22Rv1 (cell line): ENCODE data around the gene ANO10.

ENCODE experiments used
- H3K27ac ChIP-seq: fragments of 450-650 bp; 2 replicates; pipeline ENCODE4 v1.5.1; 2017
- CTCF ChIP-seq: fragments of 450-650 bp; IDR thresholded peaks from 2 replicates; pipeline ENCODE4 v1.5.1; 2017; ENCODE audit warnings: mild to moderate bottlenecking
- ZFX ChIP-seq: fragments of 450-650 bp; IDR thresholded peaks from 2 replicates; pipeline ENCODE4 v1.6.1; 2017; ENCODE audit warnings: antibody characterized with exemption, borderline replicate concordance

ANO10 gene

GRCh38 chr3:43372809-43373559, 248.8 kb downstream of the ANO10 start:
- no peak overlapping the region for H3K27ac ChIP-seq
- TF ChIP-seq ZFX (no peak), CTCF (no peak)

- H3K27ac ChIP-seq: no peak overlapping the region
- TF ChIP-seq CTCF: no peak
- TF ChIP-seq ZFX: no peak
Measured at GRCh38 chr3:43372007-43372740, 249.6 kb downstream of the ANO10 start.

DNA sequence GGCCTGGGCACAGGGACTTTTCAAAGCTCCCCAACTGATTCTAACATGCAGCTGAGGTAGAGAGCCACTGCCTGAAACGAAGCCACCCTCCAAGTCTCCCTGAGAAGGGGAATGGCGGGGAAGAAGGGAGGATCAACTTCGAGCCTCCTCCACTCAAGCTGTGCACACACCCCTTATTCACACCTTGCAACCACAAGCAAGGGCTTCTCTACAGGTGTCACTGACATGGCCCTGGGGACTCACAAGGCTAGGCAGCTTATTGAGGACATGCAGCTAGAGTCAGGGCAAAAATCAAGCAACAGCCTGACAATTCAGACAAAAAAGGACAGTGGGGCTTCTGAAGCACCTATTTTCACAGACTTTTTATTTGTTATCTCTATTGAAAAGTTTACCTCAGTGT, 250.3 kb downstream of the ANO10 start:
- TF ChIP-seq ZFX (no peak), CTCF (no peak)
- H3K27ac ChIP-seq: no peak overlapping the region

DNA sequence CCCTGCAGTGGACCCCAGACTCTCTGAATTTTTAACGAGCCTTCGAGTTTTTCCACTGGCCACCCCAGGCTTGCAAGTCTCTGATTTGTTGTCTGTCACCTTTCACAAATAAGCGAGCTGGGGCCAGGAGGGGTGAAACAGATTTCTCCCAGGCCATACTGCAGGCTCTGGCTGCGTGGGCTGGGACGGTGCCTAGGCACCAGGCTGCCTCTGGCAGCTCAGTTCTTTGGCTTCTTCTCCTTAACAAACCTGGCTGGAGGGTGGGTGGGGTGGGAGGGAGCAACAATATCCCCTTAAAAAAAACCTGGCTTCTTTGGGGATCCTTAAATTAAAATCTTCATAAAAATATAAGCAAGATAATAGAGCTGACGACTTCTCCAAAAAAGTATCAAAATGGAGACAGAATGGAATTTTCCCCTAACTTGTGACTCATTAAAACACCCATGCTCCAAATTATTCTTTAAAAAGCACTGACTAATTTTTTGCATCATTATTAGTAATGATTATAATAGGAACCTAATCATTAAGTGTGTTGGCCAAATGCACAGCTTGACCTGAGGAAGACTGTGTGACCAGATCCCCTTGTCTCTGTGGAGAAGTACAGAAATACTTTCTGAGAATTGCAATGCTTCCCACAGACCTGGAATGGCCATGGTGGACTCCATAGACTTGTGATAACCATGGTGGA, 251.4 kb downstream of the ANO10 start:
- no peak for TF ChIP-seq CTCF
- TF ChIP-seq ZFX: no peak

DNA sequence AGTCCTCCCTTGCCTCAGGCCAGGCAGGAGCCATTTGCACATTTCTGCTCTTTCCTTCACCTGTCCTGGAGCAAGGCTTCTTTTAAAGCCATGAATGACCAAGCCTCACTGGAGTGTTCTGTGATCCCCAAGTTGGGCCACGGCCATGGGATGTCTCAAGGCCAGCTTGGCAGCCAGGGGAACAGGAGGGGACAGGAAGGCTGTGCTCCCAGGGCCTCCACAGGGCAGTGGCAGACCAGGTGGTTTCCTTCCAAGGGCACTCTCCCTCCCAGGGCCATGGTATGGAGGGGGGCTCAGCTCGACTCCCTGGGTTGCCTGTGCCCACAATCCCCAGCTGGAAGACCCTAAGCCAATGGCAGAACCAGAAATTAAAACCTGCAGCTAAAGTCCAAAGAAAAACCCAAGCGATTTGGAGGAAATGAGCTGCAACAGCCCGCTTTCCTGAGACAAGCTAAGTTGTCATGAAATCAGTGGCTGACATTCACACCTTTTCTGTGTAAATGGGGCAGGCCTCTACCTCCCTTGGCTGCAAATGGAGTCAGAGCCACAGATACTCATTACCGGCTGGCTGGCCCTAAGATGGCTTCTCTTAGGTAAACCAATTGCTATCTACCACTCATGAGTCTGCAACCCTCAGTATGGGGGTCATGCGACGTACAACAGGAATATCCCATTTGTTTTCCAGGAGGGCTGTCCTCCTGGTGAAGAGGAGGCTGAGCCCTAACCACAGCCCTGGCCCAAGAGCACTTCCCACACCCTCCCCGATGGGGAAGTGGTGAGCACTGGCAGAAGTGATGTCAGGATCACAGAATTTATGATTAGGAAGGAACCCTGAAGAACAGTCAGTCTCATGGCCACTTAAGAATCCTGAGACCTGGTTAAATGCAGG, 252.2 kb downstream of the ANO10 start:
- no peak for TF ChIP-seq ZFX
- no peak for TF ChIP-seq CTCF

More for the DNA sequence above, 251.4 kb downstream of the ANO10 start:
- H3K27ac ChIP-seq: no peak overlapping the region

GRCh38 chr3:43366885-43367284, 254.9 kb downstream of the ANO10 start:
- no peak for TF ChIP-seq CTCF
- no peak for TF ChIP-seq ZFX

More for the DNA sequence above, 252.2 kb downstream of the ANO10 start:
- H3K27ac ChIP-seq: no peak overlapping the region

More at GRCh38 chr3:43366885-43367284, 254.9 kb downstream of the ANO10 start:
- no peak overlapping the region for H3K27ac ChIP-seq
